ENCODE measurements around the gene URGCP.

Gene URGCP

GRCh38 chr7:43944286-43944685 lies 37.9 kb upstream of the URGCP start:
- Mint-ChIP-seq H3K27me3 (ENCODE audit: low read depth) (no peaks in the 10 kb centered on the region), H3K36me3 (ENCODE audit: low read depth) (peaks cover 13% of the 10 kb centered on the region), H3K4me1 (no peaks in the 10 kb centered on the region), H3K4me3 (no peak overlapping the region), H3K9me3 (no peaks in the 10 kb centered on the region), H3K27ac (no peak overlapping the region)
- no peak for TF ChIP-seq CTCF (IDR thresholded peaks at IDR 0.05; ENCODE audit: unreplicated experiment in 3 of 3)

- no peaks in the 10 kb centered on the region for H3K27me3 Mint-ChIP-seq (ENCODE audit: low read depth)
- no peak overlapping the region for H3K27ac Mint-ChIP-seq
- no peaks in the 10 kb centered on the region for H3K4me1 Mint-ChIP-seq
- no peaks in the 10 kb centered on the region for H3K9me3 Mint-ChIP-seq
- H3K4me3 Mint-ChIP-seq: no peak overlapping the region
- H3K36me3 Mint-ChIP-seq (ENCODE audit: low read depth): peaks cover 13% of the 10 kb centered on the region
- TF ChIP-seq CTCF (IDR thresholded peaks at IDR 0.05; ENCODE audit: unreplicated experiment in 3 of 3): no peak
Measured at GRCh38 chr7:43943417-43944187, 37.2 kb upstream of the URGCP start.

GRCh38 chr7:43942997-43943396 lies 36.6 kb upstream of the URGCP start:
- Mint-ChIP-seq H3K4me3 (no peak overlapping the region), H3K9me3 (no peaks in the 10 kb centered on the region), H3K4me1 (no peaks in the 10 kb centered on the region), H3K36me3 (ENCODE audit: low read depth) (peaks cover 11% of the 10 kb centered on the region), H3K27me3 (ENCODE audit: low read depth) (no peaks in the 10 kb centered on the region), H3K27ac (no peak overlapping the region)
- peak in 1 of 3 experiments; percentile 19 for TF ChIP-seq CTCF (IDR thresholded peaks at IDR 0.05; ENCODE audit: unreplicated experiment in 3 of 3)

GRCh38 chr7:43942250-43942649 lies 35.9 kb upstream of the URGCP start:
- no peak for TF ChIP-seq CTCF (IDR thresholded peaks at IDR 0.05; ENCODE audit: unreplicated experiment in 3 of 3)
- H3K36me3 Mint-ChIP-seq (ENCODE audit: low read depth): peaks cover 6% of the 10 kb centered on the region
- no peaks in the 10 kb centered on the region for H3K4me1 Mint-ChIP-seq
- no peaks in the 10 kb centered on the region for H3K27me3 Mint-ChIP-seq (ENCODE audit: low read depth)
- no peaks in the 10 kb centered on the region for H3K9me3 Mint-ChIP-seq
- no peak overlapping the region for H3K4me3 Mint-ChIP-seq
- no peak overlapping the region for H3K27ac Mint-ChIP-seq

- no peaks in the 10 kb centered on the region for H3K27me3 Mint-ChIP-seq (ENCODE audit: low read depth)
- no peak overlapping the region for H3K27ac Mint-ChIP-seq
- H3K4me3 Mint-ChIP-seq: no peak overlapping the region
- H3K36me3 Mint-ChIP-seq (ENCODE audit: low read depth): no peaks in the 10 kb centered on the region
- TF ChIP-seq CTCF (IDR thresholded peaks at IDR 0.05; ENCODE audit: unreplicated experiment in 3 of 3): no peak
- no peaks in the 10 kb centered on the region for H3K9me3 Mint-ChIP-seq
- no peaks in the 10 kb centered on the region for H3K4me1 Mint-ChIP-seq
Measured at GRCh38 chr7:43938892-43939482, 32.6 kb upstream of the URGCP start.

GRCh38 chr7:43937444-43937843 lies 31.0 kb upstream of the URGCP start:
- H3K4me1 Mint-ChIP-seq: no peaks in the 10 kb centered on the region
- TF ChIP-seq CTCF (IDR thresholded peaks at IDR 0.05; ENCODE audit: unreplicated experiment in 3 of 3): no peak
- H3K27ac Mint-ChIP-seq: no peak overlapping the region
- no peaks in the 10 kb centered on the region for H3K9me3 Mint-ChIP-seq
- no peaks in the 10 kb centered on the region for H3K27me3 Mint-ChIP-seq (ENCODE audit: low read depth)
- H3K36me3 Mint-ChIP-seq (ENCODE audit: low read depth): no peaks in the 10 kb centered on the region
- no peak overlapping the region for H3K4me3 Mint-ChIP-seq

All from nephron (organoid).